ENCODE data around the gene ACBD4.

ACBD4 gene

GRCh38 chr17:45104907-45105624 lies 30.4 kb upstream of the ACBD4 start:
- no peak for DNase-seq

DNA sequence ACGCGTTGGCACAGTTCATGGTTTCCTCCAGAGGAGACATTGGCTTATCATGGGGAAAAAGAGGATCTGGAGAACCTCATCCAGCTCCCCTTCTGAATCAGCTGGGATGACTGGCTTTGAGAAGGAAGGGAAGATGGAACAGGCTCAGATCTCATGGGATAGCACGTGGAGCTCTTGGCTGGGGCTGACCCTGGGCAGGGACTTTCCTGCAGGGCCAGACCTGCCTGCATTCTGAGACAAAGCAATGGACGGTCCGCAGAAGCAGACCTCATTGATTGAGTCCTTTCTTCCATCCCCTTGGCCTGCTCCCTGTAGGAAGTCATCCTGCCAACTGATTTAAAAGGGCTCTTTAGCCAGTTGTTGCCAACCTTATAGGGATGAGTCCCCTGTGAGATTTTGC lies 29.4 kb upstream of the ACBD4 start:
- DNase-seq, result no peak

- DNase-seq, result no peak
These were observed 28.9 kb upstream of the ACBD4 start for GRCh38 chr17:45106582-45106981.

DNA sequence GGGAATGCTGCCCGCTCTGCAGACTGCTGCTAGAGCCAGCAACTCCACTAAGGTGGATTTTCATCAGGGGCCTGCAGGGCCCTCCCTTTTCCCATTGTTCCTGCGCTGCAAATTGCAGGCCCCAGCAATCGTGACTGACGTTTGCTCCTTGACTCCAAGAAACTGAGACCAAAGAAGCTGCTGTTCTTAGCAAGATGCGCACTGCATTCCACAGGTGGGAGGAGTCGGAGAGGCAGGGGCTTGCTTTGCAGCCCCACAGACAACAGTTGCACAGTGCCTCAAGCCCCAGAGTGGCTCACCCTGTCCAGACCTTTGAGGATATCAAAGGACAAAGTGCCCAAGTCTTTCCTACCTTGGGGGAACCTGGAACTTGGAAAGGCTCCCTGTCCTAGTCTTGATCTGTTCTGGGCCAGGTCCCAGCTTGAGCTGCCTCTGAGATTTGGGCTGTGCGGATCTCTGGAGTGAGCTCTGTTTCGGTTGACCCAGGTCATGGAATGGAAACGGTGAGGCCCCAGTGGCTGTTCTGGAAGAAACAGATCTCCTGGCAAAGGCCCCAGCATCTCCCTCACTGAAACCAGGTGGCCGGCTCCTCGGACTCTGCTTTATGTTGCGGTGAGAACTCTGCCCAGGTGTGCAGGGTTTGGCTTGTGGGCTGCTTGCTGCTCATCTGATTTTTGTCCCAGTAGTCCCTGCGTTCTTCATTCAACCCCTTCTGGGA lies 28.0 kb upstream of the ACBD4 start:
- no peak for DNase-seq

DNA sequence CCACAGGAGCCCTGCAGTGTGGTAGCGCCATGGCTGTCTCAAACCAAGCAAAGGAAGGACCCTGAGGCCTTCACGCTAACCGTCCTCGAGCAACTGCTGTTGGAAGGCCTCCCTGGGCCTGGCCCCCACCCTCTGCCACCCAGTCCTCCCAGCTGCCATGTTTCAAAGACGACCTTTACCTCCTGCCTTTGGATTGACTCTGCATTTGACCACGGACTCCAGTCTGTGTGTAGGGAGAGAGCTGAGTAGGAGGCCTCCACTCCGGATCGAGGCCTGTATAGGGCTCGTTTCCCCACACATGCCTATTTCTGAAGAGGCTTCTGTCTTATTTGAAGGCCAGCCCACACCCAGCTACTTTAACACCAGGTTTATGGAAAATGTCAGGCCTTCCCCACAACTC lies 27.4 kb upstream of the ACBD4 start:
- no peak for DNase-seq

GRCh38 chr17:45108595-45109521 lies 26.6 kb upstream of the ACBD4 start:
- DNase-seq, result no peak

DNA sequence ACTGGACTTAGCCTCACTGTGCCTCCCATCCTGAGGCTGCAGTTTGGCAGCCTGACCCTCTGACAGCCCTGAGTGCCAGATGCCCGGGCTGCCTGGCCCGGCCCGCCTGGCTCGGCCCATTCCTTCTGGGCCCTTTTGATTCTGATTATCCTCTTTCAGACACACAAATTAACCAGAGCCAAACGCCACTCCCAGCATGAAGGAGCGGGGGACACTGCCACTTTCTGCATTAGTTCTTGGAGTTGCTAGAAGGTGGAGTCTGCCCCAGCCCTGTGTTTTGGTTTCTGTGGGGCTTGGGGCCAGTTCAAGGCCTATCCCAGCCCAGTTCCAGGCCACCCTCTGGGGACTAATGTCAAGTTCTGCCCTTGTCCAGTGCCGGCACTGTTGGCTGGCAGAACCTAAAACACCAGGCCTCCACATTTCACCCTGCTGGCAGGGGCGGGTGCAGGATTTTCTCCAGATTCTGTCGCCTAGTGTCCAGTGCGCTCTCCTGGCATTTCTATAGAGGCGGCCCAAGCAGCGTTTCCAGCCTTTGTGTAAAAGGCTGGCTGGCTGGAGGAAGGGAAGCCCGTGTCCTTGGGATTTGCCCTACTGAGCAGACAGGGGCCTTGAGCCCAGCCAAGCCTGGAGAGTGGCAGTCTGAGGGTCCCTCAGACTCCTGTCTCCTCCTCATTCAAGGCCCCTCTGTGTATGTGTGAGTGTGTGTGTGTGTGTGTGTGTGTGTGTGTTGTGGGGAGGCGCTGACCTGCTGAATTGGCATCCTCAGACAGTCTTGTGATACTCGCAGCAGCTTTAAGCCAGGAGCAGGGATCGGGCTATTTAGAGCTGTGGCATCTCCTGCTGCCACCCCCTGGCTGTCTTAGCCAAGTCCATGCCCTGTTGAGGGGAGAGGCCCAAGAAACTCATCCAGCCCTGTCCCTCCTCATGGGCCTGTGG lies 24.5 kb upstream of the ACBD4 start:
- no peak for DNase-seq

DNA sequence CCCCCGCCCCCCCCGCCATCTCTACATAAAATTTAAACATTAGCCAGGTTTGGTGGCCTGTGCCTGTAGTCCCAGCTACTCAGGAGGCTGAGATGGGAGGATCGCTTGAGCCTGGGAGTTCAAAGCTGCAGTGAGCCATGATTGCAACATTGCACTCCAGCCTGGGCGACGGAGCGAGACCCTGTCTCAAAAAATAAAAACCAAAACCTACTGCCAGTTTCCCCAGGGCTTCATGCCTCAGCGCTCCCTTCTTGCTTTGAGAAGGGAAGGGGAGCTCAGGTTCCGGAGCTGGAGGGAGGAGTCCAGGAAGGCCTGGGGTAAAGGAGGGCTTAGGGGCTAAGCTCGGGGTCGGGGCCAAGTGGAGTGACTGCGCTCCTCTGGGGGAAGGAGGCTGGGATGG lies 23.6 kb upstream of the ACBD4 start:
- no peak for DNase-seq

DNA sequence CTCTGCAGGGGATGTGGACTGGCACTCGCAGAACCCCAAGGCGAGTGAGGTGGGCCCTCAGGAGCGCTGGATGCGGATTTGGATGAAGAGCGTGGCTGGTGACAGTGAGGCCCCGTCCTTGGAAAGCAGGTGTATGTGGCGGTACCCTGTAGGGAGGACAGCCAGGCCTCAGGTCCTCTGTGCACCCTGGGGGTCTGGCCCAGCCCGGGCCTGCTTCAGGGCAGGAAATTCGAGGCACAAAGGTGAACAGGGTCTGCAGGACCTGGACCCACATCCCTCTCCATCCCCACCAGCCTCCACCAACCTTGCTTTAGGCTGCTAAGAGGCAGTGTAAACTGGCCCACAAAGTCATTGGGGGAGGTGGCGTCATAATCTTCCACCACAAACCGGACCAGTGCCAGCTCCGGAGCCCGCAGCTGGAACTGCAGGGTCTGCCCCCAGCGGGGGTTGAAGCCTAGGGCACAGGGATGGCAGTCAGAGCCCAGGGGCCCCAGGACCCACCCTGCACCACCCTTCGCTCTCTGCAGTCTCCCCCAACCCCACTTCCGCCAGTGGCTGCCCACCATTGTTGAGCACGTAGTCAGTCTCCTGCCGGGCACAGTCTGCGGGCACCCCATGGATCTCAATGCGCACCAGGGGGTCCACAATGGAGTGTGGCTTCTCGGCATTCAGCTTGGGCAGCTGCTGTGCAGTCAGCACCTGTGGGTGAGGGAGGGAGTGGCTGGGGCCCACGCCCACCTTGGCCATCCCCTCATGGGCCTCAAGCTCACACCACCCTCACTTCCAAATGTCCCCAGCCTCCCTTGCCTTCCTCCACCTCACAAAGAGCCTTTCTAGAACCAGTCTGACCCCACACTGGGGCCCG lies 22.7 kb upstream of the ACBD4 start:
- no peak for DNase-seq

- no peak for DNase-seq
These were observed 22.1 kb upstream of the ACBD4 start for GRCh38 chr17:45113424-45113754.

DNA sequence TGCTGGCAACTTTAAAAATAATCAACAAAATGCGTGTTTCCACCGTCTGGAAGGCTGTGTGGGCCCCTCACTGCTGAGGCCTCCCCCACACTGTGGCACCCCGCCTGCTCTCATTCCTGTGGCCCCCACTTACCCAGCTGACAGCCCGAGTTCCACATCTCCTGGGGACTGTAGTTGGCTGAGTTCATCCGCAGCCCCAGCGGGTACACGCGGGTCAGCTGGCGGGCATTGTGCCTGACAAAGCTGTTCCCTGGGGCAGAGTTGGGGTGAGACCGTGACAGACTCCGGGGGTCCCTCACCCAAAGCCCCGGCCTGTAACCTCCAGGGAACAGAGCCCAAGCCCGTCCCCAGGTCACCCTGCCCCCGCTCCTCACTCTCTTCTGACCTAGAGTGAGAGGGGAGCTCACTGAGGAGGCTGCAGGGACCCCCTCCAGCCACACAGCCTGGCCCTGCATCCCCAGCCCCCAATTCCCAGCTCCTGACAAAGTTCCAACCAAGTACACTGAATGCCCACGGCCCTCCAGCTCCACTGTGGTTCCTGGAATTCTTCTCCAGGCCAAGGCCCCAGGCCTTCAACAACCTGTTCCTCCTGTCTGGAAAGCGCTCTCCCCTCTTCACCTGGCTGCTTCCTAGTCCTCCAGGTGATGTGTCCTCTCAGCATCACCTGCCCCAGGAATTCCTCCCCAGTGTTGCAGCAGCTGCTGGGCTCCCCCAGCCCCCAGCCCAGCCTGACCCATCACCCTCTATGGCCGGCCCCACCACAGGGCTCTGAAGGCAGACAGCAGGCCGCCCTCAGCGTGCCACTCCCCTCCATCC lies 21.2 kb upstream of the ACBD4 start:
- DNase-seq, result no peak

DNA sequence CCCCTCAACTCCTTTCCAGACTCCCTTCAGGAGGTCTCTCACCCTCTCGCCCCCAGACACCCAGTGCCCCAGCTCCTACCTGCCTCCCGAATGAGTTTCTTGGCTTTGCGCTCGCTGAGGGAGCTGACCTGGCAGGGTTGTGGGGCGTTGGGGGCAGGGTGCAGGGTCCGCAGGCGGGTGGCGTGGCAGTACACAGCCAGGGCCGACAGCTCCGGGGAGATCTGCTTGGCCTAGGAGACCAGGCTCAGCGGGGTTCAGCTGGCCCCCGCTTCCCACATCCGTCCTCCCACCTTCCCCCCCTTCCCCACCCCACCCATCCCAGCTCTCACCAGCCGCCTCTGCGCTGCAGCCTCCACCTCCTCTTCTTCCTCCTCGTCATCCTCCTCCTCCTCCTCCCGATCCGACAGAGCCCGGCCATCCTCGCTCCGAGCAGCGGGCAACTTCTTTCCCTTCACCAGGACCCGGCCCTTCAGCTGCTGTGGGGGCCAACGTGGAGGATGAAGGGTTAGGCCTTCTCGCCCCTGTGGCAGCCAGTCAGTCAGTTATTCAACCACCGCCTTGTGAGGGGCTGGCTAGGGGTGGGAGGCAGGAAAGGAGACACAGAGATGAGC lies 20.4 kb upstream of the ACBD4 start:
- no peak for DNase-seq

DNA sequence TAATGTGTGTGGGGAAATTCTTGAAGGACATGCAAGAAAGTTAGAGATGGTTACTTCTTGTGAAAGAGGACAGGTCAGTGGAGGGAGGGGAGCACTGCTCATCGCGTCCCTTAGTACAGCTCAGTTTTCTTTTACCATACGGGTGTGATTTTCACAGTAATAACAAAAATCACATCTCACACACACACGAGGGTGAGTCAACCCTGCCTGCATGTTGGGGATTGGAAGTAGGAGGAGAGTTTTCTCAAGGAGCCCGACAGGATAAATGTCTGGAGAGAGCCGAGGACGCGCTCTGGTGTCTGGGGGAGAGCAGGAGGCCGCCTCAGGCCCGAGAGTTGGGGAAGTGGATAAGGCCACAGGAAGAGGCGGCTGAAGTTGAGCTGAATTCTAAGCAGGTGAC lies 19.6 kb upstream of the ACBD4 start:
- no peak for DNase-seq

DNA sequence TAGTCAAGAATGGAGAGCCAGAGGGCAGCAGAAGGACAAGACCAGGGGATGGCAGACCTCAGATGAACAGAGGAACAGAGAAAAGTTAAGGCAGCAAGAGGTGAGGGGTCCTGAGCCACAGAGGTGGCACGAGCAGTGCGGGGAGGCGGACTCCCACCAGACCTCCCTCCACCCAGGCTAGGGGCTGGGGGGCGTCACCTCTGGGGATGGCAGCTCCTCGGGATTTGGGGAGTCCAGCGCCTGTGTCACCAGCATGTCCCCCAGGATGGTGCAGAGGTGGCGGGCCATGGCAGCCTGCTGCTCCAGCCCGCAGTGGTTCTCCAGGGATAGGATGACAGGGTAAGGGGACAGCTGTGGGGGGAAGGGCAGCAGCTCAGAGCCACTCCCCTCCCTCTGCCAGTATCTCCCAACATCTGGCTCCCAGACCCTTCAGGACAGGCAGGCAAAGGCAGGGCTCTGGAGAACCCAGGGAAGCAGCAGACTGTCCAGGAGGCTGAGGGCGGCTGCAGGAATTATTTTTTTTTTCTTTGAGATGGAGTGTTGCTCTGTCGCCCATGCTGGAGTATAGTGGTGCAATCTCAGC lies 19.0 kb upstream of the ACBD4 start:
- no peak for DNase-seq

DNA sequence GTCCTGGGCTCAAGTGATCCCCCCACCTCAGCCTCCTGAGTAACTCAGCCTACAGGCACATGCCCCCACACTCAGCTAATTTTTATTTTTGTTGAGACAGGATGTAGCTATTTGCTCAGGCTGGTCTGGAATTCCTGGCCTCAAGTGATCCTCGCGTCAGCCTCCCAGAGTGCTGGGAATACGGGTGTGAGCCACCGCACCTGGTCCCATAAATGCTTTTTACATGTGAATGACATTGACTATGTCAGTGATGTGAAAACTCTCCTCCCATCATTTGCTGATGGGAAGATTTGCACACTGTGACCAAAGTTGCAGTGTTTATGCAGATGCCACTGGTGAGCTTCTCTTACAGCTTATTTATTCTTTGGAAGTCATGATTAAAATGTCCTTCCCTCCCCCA lies 18.2 kb upstream of the ACBD4 start:
- DNase-seq, result no peak

DNA sequence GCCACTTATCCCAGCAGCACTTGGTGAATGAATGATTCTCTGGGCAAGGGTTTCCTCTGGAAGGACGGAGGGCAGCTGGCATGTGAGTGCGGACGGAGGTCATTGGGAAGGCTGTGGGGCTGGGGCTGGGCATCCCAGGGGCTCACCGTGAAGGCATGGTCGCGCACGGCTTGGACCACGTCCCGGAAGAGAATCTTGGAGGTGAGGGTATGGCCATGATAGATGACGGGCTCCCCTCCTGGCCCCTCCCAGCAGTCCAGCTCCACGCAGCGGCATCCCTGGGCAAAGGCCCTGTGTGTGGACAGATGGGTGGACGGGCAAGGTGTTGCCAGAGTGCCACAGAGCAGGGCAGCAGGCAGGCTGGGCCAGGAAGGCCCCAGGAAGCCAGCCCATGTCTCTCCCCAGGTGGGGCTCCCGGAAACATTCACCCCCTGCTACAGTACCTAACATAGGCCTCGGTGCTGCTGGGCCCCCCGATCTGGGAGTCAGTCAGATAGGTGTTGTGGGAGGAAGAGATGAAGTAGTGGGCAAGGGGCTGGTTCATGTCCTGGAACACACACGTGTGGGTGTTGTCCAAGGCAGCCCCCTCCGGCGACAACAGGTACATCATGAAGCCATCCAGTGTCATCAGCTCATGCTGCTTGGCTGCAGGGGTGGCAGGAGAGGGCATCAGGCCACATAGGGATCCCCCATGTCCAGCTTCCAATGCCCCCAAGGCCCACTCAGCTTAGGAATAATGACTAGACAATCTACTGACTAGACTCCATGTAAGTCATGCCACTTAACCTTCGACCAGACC lies 17.4 kb upstream of the ACBD4 start:
- no peak for DNase-seq

GRCh38 chr17:45118691-45119090 lies 16.8 kb upstream of the ACBD4 start:
- no peak for DNase-seq

DNA sequence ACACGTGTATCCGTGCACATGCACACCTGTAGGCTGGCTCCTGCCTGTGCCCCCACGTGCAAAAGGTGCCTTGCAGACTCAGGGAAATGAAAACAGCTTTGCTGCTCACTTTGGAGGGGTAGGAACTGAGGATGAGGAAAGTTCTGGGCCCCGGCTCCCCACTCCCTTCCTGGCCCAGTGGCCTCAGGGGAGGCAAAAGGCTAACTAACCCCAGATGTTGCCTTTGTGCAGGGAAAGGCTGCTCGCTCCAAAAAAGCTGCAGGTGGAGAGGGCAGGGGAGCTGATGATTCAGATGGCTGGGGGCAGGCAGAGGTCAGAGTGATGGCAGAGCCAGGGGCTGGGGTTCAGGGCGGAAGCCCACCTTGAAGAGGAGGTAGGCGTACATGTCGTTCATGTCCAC lies 15.5 kb upstream of the ACBD4 start:
- no peak for DNase-seq

GRCh38 chr17:45120558-45120957 lies 14.9 kb upstream of the ACBD4 start:
- no peak for DNase-seq
